HepG2 (cell line): ENCODE results near the gene SF3A2. TPM values are rescaled to one million over a fixed set of nuclear protein-coding genes. Genes with fewer than 3 reads are reported as not detected.

Experiments
- ATF4 ChIP-seq, 2 experiments: fragments of 450-650 bp in 1 of 2; sonication (generic) in 1 of 2; formaldehyde crosslinking; IDR thresholded peaks; 2 replicates each; pipeline versions ENCODE4 v1.5.0 to v1.8.0; 2020 to 2022; ENCODE audit warnings: mild to moderate bottlenecking in 1 of 2, missing genetic modification reagents in 1 of 2
- CSRNP1 ChIP-seq: sonication (generic); formaldehyde crosslinking; IDR thresholded peaks from 2 replicates; pipeline ENCODE4 v1.8.1; 2023; ENCODE audit warnings: mild to moderate bottlenecking, missing genetic modification reagents
- GMEB1 ChIP-seq: sonication (generic); formaldehyde crosslinking; IDR thresholded peaks from 2 replicates; pipeline ENCODE4 v1.5.1; 2020; ENCODE audit warnings: missing genetic modification reagents, mild to moderate bottlenecking, borderline replicate concordance
- HNRNPK ChIP-seq: fragments of 200-400 bp; formaldehyde crosslinking; IDR thresholded peaks from 2 replicates; pipeline ENCODE4 v1.6.1; 2018; ENCODE audit warnings: low read length, low read depth, moderate library complexity, mild to moderate bottlenecking; ENCODE audit not compliant: poor library complexity, severe bottlenecking
- MLXIP ChIP-seq: sonication (generic); formaldehyde crosslinking; IDR thresholded peaks from 2 replicates; pipeline ENCODE4 v1.9.0; 2021; ENCODE audit warnings: missing genetic modification reagents, borderline replicate concordance
- MXD1 ChIP-seq: sonication (generic); formaldehyde crosslinking; IDR thresholded peaks from 2 replicates; pipeline ENCODE4 v1.4.0; 2020; ENCODE audit warnings: mild to moderate bottlenecking, missing genetic modification reagents
- PAX8 ChIP-seq: sonication (generic); formaldehyde crosslinking; IDR thresholded peaks from 2 replicates; pipeline ENCODE4 v1.8.0; 2022; ENCODE audit warnings: mild to moderate bottlenecking, missing genetic modification reagents, borderline replicate concordance
- POLR2AphosphoS2 ChIP-seq: IDR thresholded peaks from 2 replicates; pipeline ENCODE4 v1.6.1; 2011; ENCODE audit warnings: low read depth, low read length, improper control_type of control experiment
- RAD51 ChIP-seq: fragments of 450-650 bp; IDR thresholded peaks from 2 replicates; pipeline ENCODE4 v1.6.1; 2016; ENCODE audit warnings: borderline replicate concordance
- RFXANK ChIP-seq: IDR thresholded peaks from 2 replicates; pipeline ENCODE4 v1.6.1; 2016
- TBX3 ChIP-seq: fragments of 450-650 bp; IDR thresholded peaks from 2 replicates; pipeline ENCODE4 v1.6.1; 2017; ENCODE audit warnings: antibody characterized with exemption, mild to moderate bottlenecking, inconsistent platforms, borderline replicate concordance
- TRIM24 ChIP-seq: sonication (generic); formaldehyde crosslinking; IDR thresholded peaks from 2 replicates; pipeline ENCODE4 v1.8.0; 2022; ENCODE audit warnings: mild to moderate bottlenecking, missing genetic modification reagents
- ZBTB21 ChIP-seq: sonication (generic); formaldehyde crosslinking; IDR thresholded peaks from 2 replicates; pipeline ENCODE4 v1.4.0; 2020; ENCODE audit warnings: missing genetic modification reagents
- ZC3H13 ChIP-seq: sonication (generic); formaldehyde crosslinking; IDR thresholded peaks from 2 replicates; pipeline ENCODE4 v1.8.1; 2023; ENCODE audit warnings: mild to moderate bottlenecking, missing genetic modification reagents, moderate library complexity
- ZFP91 ChIP-seq: sonication (generic); formaldehyde crosslinking; IDR thresholded peaks from 2 replicates; pipeline ENCODE4 v1.9.0; 2022; ENCODE audit warnings: missing genetic modification reagents, mild to moderate bottlenecking, borderline replicate concordance
- ZNF292 ChIP-seq: sonication (generic); formaldehyde crosslinking; IDR thresholded peaks from 2 replicates; pipeline ENCODE4 v1.8.1; 2022; ENCODE audit warnings: mild to moderate bottlenecking, low read depth, missing genetic modification reagents, borderline replicate concordance
- ZNF333 ChIP-seq: sonication (generic); formaldehyde crosslinking; IDR thresholded peaks from 2 replicates; pipeline ENCODE4 v1.4.0; 2020; ENCODE audit warnings: mild to moderate bottlenecking, missing genetic modification reagents, borderline replicate concordance
- ZNF670 ChIP-seq: sonication (generic); formaldehyde crosslinking; IDR thresholded peaks from 2 replicates; pipeline ENCODE4 v1.8.0; 2022; ENCODE audit warnings: mild to moderate bottlenecking, missing genetic modification reagents, borderline replicate concordance
- ZSCAN21 ChIP-seq: sonication (generic); formaldehyde crosslinking; IDR thresholded peaks from 2 replicates; pipeline ENCODE4 v1.8.0; 2022; ENCODE audit warnings: mild to moderate bottlenecking, missing genetic modification reagents, moderate library complexity, borderline replicate concordance
- polyA plus RNA-seq, 8 experiments: library from polyadenylated mRNA; depleted of rRNA in 3 of 8; stranded (reverse) in 7 of 8; unstranded in 1 of 8; fragments of >200 nt; fragmentation: Illumina TruSeq in 4 of 8; extraction: Trizol in 4 of 8; gene quantifications; 2 replicates each; pipeline versions ENCODE4 v1.2.1 to v1.2.3, GENCODE V29; 2011 to 2016; ENCODE audit warnings: low read depth in 4 of 8, missing spikeins in 1 of 8, mixed read lengths in 1 of 8; ENCODE audit not compliant: insufficient read depth in 1 of 8
- total RNA-seq, 5 experiments: library from RNA; depleted of rRNA; stranded (reverse); fragments of >200 nt; fragmentation: Illumina TruSeq; extraction: Trizol; gene quantifications; 2 replicates each; pipeline ENCODE4 v1.2.3, GENCODE V29; 2016; ENCODE audit warnings: low read depth in 1 of 5

Gene SF3A2
- total and polyA plus RNA-seq, 2 of the 13 experiments (the other 11 are each of a cell fraction or from before 2014, with no cell fraction given): 8.6 to 8.8 TPM

- no peak for TF ChIP-seq RAD51
- TF ChIP-seq ZSCAN21 (CRISPR knock-in tag): 0 out of 2 replicates have a peak, but pooled peaks have one; percentile 41
- no peak for TF ChIP-seq POLR2AphosphoS2
- no peak for TF ChIP-seq ZNF292 (CRISPR knock-in tag)
- TF ChIP-seq CSRNP1 (CRISPR knock-in tag): no peak
- no peak for TF ChIP-seq ZC3H13 (CRISPR knock-in tag)
- no peak for TF ChIP-seq HNRNPK
- no peak for TF ChIP-seq MXD1 (CRISPR knock-in tag)
- no peak for TF ChIP-seq MLXIP (CRISPR knock-in tag)
- TF ChIP-seq ZNF333 (CRISPR knock-in tag): no peak
- no peak; the same call in 1 of the 2 replicates for TF ChIP-seq ZFP91 (CRISPR knock-in tag)
- no peak for TF ChIP-seq GMEB1 (CRISPR knock-in tag)
- no peak for TF ChIP-seq TRIM24 (CRISPR knock-in tag)
- TF ChIP-seq ZNF670: no peak
- TF ChIP-seq PAX8 (CRISPR knock-in tag): no peak
- TF ChIP-seq ZBTB21 (CRISPR knock-in tag): no peak
- TF ChIP-seq TBX3: peak; percentile 33; the same call in 1 of the 2 replicates
- no peak for TF ChIP-seq ATF4 (CRISPR knock-in tag; IDR thresholded peaks at IDR 0.05)
- TF ChIP-seq RFXANK: no peak
Observed at GRCh38 chr19:2235381-2236063, 1.1 kb upstream of the SF3A2 start (continued).
